HG03095 (cell line): ENCODE measurements around the gene LRTM1.

Experiments used
- ATAC-seq: cut with Tn5 transposase; IDR thresholded peaks from one replicate; pipeline ENCODE4 v1.9.1; 2021; ENCODE audit warnings: moderate library complexity; ENCODE audit not compliant: unreplicated experiment

LRTM1 gene

DNA sequence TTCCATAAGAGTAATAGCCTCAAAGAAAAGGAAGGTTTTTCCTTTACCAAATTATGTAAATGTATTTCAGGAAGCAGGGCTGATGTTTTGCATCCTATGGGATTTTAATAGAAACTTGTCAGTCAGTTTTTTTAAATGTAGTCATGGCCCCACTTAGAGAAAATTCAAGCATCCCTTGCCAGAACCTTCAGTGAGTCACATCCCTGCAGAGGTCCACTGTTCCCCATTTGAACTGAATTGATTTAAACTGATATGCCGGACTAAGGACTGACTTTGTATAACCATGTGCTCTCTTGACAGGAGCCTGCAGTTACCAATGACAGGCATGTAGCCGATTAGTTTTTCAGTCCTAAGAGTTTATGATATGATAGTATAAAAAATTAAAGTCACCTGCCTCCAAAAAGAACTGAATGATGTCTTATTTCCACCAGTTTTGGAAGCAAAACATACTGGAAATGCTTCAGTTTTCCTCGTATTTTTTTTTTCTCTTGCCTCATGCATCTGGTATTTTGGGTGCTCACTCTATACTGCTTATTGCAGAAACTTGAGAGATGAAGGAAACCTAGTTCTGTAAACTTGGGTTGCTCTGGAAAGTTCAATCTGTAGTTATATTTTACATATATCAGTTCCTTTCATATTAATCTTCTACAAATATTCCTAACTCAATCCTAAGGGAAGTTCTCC is 30.7 kb downstream of the LRTM1 start:
- ATAC-seq, result no peak

DNA sequence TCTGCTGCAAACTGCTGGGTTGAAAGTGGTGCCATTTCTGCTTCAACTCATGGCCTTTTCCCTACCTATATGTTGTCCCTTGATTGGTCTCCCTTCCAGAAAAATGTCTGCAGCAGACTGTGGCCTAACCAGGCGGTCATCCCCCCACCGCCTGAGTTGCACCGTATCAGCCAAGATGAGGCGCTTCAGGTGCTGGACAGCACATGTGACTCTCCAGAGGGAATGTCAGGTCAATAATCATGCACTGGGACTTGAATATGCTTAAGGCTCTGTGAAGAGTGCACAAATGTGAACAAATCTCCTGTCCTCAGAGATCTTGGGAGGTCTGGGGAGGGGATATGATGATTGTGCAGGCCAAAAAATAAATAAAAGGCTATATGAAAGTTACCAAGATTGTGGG is 32.2 kb downstream of the LRTM1 start:
- no peak for ATAC-seq

GRCh38 chr3:54892168-54892567 is 35.7 kb downstream of the LRTM1 start:
- ATAC-seq, result no peak

GRCh38 chr3:54891540-54891897 is 36.3 kb downstream of the LRTM1 start:
- no peak for ATAC-seq

GRCh38 chr3:54889731-54890130 is 38.1 kb downstream of the LRTM1 start:
- no peak for ATAC-seq

DNA sequence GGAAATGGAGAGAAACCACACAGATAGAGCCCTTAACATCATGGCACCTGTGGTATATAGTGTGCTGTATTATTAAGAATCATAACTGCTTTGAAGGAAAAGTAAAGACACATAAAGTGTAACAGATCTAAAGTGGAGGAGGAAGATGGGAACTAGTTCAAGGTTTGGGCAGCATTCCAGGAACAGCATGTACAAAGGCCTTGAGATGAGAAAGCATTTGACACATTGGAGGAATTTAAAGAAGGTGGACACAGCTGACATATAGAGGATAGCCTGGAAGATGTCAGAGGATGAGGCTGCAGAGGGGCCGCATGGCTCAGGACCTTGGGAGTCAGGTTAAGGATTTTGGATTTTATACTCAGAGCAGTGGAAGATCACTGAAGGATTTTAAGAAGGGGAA is 39.0 kb downstream of the LRTM1 start:
- ATAC-seq, result no peak

- ATAC-seq, result no peak
These were observed 39.7 kb downstream of the LRTM1 start for GRCh38 chr3:54888162-54888561.

DNA sequence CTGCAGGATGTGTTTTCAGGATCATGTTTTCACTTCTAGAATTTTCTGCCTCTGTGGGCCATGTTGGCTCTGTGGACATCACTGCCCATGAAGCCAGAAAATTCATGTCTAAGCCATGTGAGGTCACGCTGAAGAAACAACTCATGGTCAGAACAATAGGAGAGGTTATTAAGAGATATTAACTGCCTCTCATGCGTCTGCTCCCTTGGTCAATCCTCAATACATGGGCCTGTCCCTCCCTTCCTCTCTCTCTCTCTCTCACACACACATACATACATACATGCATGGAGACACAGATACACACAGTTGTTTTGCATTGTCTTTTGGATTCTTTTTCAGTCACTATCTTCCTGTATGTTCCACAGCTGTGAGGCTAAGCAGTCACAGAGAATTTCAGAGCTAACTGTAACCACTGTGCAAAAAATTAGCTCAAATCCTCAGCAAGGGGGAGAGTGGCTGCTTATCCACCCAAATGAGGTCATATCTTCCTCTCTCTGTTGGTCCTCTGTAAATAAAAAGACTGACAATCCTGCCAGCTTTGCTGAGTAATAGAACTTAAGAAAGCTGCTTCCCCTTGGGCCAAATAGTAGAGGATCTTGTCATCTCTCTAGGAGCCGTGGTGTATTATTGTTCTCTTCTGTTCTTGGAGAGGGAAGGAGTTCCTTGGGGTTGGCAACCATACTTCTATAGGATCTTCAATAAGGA is 45.6 kb downstream of the LRTM1 start:
- no peak for ATAC-seq

DNA sequence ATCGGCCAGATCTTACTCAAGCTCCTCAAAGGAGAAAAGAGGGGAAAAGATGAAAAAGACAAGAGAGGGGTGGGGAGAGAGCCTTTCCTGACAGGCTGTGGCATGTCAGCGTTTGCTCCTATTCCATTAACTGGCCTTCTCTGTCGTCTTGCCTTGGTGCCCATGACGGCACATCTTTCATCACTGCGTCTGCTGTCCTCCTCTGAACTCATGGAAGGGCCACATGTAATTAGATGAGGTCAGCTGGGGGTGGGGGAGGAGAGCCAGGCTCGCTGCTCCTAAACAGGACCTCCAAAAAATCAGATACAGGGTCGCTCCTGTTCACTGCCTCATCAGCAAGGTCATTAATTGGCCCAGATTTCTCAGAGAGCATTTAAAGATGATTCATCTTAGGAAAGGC is 49.7 kb downstream of the LRTM1 start:
- ATAC-seq, result no peak

DNA sequence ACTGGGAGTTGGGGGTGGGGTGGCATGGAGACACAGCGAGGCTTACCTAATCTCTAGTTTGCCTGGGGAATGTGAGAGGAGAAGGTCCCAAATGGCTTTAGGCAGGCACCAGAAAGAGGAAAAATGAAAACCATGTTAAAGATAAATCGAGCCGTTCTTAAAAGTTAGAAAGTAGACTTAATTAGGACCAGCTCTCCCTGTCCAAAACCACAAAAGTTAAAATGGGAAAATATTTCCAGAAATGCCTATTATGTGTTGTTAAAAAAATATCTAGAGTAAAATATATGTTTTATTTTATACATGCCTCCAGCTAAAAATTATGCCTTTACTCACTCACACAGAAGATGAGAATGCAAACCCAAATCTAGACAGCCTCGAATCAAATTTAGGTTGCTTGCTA is 50.1 kb downstream of the LRTM1 start:
- ATAC-seq, result no peak

DNA sequence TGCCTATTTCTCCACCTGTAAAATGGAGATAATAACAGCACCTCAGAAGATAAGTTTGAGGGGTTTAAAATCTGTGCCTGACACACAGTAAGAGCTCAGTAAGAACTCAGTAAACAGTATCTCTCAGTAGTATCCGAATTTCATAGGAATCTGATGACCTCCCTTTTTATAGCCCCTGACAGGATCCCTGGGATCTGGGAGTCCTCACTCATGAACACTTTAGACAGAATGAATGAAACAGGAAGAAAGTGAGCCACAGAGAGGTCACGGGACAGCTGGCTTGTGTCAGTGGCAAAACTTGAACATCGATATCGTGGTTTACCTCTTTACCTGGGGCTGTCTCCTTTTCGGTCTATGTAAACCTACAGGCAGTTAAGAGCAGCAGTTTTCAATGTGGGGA is 51.2 kb downstream of the LRTM1 start:
- ATAC-seq, result no peak

DNA sequence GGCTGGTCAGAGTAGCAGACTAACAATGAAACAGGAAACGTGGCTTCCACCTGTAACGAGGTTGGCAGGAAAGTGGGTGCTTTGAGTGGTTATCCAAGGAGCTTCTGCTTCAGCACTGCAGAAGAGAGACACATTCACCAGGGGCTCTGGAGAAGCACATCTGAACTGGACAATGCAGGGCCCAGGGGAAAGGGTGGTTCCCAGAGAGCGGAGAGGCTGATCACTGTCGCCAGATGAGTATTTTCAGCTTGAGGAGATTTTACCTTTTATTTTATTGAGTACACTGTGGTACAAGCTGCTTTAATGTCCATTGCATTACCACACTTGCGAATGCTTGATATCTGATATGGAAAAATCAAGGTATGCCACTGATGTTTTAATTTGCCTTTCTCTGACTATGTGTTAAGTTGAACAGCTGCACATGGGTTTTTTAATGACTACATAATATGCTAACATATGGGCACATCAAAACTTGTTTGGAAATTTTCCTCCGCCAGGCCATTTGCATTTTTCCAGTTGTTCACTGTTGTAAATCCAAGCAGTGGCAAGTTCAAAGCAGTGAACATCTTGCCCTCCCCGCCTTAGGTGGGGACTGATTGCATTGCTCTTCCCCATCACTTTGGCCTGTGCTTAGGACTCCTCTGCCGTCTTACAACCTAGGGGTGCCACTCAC is 52.1 kb downstream of the LRTM1 start:
- ATAC-seq, result no peak

GRCh38 chr3:54874816-54875556 is 52.9 kb downstream of the LRTM1 start:
- no peak for ATAC-seq

GRCh38 chr3:54873059-54874010 is 54.5 kb downstream of the LRTM1 start:
- no peak for ATAC-seq

GRCh38 chr3:54871867-54872266 is 56.0 kb downstream of the LRTM1 start:
- ATAC-seq, result no peak

DNA sequence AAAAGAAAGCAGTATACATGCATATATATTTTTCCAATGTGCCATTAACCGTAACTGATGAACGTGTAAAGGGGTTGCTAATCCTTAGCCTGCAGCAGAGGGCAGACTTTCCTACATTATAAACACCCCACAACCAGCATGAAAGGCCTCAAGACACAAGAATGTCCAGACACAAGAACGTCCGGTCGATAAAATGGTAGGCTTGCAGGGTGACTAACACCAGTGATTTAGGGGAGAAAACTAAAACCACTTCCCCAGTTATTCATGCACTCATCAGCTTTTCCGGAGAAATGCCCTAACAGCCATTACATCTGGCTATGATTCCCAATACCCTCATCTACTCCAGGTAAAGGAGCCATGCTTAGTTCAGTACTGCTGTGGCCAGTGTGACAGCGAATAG is 57.4 kb downstream of the LRTM1 start:
- ATAC-seq, result no peak
